AG09319 (cell line): ENCODE measurements around the gene NRG3.

Experiments
- DNase-seq: peaks from one replicate; pipeline ENCODE4 v3.0.0-alpha.2; 2010; ENCODE audit warnings: low read depth; ENCODE audit errors: extremely low read depth
- TF ChIP-seq, protein P1 (sequence below): IDR thresholded peaks from 2 replicates; pipeline ENCODE4 v1.5.1; 2011; ENCODE audit warnings: low read depth, mild to moderate bottlenecking, inconsistent platforms, low read length, moderate library complexity

The NRG3 gene

DNA sequence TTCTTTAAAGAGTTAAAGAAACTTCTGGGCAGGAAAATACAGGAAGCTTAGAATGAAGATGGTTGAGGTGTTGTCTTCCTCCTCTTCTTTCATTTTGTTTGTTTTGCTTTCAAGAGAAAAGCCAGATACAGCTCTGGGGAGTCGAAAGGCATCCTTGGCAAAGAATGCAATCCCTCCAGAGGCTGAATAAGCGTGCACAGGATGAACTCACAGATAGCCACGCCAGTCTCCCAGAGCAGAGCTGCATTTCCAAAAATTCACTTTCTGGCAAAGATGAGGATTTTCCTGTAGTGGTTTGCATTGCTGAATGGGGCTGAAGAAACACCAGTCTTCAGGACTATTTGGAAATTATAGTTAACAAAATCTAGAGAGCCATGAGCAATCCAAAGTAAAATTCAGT, 336.4 kb downstream of the NRG3 start:
- DNase-seq: no peak
- TF ChIP-seq, protein P1, sequence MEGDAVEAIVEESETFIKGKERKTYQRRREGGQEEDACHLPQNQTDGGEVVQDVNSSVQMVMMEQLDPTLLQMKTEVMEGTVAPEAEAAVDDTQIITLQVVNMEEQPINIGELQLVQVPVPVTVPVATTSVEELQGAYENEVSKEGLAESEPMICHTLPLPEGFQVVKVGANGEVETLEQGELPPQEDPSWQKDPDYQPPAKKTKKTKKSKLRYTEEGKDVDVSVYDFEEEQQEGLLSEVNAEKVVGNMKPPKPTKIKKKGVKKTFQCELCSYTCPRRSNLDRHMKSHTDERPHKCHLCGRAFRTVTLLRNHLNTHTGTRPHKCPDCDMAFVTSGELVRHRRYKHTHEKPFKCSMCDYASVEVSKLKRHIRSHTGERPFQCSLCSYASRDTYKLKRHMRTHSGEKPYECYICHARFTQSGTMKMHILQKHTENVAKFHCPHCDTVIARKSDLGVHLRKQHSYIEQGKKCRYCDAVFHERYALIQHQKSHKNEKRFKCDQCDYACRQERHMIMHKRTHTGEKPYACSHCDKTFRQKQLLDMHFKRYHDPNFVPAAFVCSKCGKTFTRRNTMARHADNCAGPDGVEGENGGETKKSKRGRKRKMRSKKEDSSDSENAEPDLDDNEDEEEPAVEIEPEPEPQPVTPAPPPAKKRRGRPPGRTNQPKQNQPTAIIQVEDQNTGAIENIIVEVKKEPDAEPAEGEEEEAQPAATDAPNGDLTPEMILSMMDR: no peak

- TF ChIP-seq, protein P1: no peak
- no peak for DNase-seq
Measured at GRCh38 chr10:82212753-82213152, 337.8 kb downstream of the NRG3 start.

DNA sequence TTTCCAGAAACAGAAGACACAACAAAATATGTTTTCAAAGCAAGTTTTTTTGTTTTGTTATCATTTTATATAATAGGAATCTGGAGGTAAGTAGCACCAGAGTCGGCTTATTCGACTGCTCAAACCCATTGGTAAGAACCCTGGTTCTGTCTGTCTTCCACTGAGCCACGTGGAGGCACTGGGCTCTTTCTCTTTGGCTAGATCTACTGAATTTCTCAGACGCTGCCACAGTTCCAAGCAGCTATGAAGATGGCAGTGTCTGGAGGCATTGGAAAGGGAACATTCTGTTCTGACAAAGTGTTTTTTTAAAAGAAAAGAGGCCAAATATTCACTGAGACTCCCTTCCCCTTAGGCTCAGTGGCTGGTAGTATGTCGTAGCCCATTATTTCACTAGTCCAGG, 338.8 kb downstream of the NRG3 start:
- no peak for DNase-seq
- TF ChIP-seq, protein P1: no peak

GRCh38 chr10:82221056-82221455, 346.1 kb downstream of the NRG3 start:
- TF ChIP-seq, protein P1: no peak
- DNase-seq: no peak

DNA sequence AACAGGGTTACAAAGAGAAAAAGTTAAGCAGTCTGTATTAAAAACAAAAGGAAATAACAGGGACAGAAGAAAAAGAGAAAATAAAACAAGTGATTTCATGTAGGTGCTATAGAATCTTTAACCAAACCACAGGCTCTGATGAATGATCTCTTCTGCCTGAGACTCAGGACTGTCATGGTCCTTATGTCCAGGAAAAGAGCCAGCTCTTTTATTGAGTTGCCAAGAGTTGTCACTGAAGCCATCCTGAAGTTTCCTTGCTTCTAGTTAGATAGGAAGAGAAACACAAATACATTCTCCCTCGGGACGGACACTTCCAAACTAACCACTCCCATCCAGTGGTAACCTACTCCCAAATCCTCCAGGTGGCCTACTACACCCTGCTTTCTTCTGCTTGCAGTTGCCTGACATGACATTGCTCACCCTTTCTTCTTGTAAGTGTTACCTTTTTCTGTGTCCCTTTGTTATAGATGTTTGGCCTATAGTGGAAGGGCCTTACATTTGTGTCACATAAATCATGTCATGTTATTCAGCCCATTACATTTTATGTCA, 346.7 kb downstream of the NRG3 start:
- DNase-seq: no peak
- TF ChIP-seq, protein P1: no peak

- no peak for DNase-seq
- TF ChIP-seq, protein P1: no peak
Measured at GRCh38 chr10:82228701-82229100, 353.7 kb downstream of the NRG3 start.

DNA sequence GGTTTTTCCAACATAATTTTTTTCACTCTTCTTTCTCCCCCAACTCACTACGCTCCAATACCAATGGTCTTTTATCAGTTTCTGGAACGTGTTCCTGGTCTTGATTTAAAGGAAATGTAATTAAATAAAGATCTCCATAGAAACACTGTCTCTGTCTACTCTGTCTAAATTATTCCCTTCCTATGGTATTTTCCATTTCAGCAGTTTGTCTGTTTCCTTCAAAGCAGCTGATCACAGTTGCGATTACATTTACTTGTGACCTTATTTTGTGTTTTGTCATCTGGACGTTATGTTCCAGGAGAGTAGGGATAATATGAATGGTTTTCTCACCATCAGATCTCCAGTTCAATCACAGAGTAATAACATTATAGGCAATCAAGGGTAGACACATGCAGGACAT, 359.2 kb downstream of the NRG3 start:
- TF ChIP-seq, protein P1: no peak
- no peak for DNase-seq
